GM19328 (cell line): ENCODE results near the gene MTA1.

Experiments
- ATAC-seq: cut with Tn5 transposase; IDR thresholded peaks from one replicate; pipeline ENCODE4 v1.9.1; 2021; ENCODE audit warnings: mild to moderate bottlenecking, moderate library complexity; ENCODE audit not compliant: unreplicated experiment

The MTA1 gene

DNA sequence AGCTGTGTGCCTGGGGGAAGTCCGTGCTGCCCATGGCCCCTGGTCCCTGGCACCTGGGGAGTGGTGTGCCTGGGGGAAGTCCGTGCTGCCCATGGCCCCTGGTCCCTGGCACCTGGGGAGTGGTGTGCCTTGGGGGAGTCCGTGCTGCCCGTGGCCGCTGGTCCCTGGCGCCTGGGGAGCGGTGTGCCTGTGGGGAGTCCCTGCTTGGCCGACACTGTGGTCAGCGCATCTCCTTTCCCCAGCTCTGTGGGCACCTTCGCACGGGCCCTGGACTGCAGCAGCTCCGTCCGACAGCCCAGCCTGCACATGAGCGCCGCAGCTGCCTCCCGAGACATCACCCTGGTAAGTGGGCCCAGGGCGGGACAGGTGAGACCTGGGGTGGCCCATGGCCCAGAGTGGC is 40.5 kb downstream of the MTA1 start:
- no peak for ATAC-seq

DNA sequence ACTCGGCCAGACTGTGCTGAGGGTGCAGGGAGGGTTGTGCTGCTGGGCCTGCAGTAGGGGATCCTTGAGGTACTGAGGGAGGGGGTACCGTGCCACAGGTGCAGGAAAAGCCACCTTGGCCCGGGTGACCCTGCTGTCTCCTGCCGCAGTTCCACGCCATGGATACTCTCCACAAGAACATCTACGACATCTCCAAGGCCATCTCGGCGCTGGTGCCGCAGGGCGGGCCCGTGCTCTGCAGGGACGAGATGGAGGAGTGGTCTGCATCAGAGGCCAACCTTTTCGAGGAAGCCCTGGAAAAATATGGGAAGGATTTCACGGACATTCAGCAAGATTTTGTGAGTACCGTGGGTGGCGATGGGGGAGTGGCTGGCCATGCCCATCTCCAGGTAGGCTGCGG is 41.0 kb downstream of the MTA1 start:
- no peak for ATAC-seq

DNA sequence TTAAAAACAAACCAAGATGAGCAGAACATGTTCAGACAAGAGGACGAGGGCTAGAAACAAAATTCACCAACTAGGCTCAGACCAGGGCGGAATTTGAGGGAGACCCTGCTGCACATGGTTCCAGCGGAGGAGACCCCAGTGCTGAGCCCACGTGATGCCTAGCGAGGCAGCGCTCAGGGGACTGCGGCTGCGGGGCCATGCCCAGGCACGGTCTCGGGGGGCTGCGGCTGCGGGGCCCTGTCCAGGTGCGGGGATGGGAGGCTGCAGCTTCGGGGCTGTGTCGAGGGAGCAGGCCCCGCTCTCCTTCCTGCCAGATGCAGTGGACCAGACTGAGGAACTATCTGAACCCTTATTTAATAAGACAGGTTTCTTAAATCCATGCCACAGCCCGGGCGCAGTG is 42.3 kb downstream of the MTA1 start:
- ATAC-seq = no peak

DNA sequence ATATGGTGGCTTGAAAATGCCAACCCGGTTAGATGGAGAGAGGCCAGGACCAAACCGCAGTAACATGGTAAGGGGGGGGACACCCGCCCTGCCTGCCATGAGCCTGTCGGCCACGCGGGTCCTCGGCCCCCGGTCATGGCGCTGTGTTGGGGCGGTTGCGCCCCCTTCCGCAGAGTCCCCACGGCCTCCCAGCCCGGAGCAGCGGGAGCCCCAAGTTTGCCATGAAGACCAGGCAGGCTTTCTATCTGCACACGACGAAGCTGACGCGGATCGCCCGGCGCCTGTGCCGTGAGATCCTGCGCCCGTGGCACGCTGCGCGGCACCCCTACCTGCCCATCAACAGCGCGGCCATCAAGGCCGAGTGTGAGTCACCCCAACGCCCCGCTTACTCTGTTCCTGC is 44.9 kb downstream of the MTA1 start:
- no peak for ATAC-seq

DNA sequence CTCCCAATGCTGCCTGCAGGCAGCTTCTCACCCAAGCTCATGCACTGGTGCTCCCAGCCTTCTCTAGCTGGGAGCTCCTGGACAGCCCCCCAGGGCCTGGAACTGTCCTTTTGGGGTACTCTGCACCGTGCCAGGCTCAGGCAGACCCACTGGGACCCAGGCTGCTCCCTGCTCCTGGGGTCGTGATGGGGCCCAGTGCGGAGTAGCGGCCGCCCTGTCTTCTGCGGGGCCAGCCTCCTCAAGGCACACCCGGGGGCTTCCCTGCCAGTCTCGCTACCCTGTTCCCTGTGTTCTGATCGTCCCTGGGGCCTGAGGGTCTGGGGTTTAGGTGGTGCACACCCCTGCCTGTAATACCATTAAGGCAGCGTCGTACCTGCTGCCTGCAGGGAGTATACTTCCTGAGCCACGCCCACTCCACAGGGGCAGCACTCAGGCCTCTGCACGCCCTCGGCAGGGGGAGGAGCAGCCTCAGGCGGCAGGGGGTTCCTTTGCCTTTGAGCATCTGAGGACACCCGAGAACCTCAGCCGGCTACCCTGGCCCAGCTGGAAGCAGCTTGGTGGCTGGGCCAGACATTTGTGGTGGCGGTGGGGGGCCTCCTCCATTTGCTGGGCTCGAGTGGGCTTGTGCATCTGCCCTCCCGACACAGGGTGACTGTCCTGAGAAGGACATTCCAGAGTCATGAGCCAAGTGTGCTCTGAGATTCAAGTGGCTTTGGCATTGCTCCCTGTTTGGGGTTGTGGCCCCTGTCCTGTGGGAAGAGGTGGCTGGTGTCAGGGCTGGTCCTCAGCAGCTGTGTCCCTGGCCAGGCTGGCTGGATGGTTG is 45.8 kb downstream of the MTA1 start:
- ATAC-seq = no peak

DNA sequence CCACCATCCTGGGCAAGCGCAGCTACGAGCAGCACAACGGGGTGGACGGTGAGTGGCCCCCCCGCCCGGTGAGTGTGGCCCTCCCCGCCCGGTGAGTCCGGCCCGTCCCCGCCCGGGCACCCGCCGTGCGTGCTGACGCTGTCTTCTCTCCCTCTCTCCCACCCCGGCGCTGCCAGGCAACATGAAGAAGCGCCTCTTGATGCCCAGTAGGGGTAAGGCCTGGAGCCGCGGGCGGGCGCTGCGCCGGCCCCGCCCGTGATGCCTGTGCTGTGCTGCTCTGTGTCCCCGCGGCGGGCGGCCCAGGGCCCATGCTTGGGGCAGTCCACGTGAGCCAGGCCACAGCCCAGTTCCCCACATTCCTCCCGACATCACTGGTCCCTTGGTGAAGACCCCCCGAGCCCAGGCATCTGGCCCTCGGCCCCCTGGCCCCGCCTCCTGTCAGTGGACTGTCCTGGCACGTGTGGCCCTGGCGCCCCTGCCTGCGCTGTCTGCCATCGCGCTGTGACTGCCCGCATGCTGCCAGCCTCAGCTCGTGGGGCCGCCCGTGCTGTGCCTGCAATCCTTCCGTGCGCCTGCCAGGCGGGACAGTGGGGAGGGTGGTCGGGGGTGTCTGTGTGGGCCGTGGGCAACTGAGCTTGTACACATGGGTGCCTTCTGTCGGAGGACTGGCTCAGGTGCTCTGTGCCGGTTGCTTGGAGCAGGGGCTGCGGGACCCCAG is 47.1 kb downstream of the MTA1 start:
- no peak for ATAC-seq

DNA sequence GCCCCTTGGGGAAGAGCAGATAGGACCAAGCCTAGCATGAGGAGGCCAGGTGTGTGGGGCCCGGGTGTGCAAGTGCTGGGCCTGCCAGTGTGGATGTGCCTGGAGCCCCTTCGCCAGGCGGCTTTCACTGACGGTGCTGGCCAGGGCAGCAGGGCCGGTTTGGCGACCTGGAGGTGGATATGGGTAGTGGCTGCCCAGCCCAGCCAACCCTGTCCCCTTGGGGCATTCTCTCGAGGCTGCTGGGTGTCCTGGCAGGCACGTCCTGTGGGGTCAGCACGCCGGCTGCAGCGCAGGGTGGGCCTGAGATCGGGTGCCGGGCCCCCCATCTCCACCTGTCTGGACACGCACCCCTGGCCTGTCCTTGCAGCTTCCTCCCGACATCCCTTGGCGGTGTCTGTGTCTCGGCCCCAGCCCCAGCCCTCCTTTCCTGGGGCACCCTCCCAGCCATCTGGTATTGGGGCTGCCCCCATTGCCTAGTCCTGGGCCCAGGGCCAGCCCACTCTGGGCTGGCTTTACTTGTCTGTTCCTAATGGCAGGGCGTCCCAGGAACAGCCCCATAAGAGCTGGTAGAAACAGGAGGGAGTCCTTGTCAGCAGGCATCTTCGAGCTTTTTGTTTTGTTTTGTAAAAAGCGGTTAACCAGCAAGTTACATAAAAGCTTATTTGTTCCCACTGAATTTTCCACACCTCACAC is 47.8 kb downstream of the MTA1 start:
- no peak for ATAC-seq

DNA sequence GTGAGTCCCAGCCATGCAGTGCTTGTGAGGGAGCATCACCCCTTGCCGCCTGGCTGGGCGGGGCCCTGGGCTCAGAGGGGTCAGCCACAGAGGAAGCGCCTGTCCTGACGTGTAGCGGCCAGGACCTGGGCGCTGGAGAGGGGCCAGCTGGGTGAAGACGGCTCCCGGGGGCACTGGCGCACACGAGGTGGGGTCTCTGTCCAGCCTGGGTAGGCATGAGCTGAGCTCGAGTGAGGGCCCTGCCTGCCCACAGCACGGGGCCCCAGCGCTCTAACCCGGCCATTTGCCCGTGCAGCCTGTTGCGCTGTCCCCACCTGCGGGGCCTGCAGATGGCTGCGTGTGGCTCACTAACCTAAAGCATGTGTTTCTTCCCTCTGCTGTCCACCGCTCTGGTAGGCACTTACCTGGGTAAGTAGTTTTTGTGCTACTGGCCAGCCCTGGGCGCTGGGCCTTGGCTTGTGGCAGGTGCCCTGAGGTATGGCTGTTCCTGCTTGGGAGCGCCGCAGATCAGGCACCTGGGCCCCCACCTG is 48.4 kb downstream of the MTA1 start:
- no peak for ATAC-seq

DNA sequence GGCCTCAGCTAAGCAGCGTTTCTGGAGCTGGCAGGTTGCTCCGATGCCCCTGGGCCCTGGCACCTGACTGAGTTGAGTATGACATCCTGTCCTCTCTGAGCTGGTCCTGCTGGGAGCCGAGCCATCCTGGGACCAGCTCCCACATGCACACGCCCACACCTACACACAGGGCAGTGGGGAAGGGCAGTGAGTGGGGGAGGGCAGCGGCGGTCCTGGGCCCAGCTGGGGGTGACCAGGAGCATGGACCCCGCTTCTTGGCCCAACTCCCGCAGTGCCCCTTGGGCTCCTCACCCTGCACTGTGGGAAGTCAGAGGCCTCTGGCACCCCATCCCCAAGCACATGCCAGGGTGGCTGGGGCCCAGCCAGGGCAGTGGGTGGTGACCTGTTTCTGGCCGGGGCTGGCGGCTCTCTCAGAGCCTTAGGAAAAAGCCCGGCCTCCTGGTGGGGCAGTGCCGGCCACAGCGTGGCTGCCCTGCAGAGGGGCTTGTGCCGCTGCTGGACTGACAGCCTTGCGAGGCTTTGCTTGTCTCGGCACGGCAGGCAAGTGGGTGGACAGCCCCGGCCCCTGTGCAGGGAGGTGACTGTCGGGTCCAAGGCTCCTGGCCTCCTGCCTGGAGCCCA is 49.1 kb downstream of the MTA1 start:
- no peak for ATAC-seq

DNA sequence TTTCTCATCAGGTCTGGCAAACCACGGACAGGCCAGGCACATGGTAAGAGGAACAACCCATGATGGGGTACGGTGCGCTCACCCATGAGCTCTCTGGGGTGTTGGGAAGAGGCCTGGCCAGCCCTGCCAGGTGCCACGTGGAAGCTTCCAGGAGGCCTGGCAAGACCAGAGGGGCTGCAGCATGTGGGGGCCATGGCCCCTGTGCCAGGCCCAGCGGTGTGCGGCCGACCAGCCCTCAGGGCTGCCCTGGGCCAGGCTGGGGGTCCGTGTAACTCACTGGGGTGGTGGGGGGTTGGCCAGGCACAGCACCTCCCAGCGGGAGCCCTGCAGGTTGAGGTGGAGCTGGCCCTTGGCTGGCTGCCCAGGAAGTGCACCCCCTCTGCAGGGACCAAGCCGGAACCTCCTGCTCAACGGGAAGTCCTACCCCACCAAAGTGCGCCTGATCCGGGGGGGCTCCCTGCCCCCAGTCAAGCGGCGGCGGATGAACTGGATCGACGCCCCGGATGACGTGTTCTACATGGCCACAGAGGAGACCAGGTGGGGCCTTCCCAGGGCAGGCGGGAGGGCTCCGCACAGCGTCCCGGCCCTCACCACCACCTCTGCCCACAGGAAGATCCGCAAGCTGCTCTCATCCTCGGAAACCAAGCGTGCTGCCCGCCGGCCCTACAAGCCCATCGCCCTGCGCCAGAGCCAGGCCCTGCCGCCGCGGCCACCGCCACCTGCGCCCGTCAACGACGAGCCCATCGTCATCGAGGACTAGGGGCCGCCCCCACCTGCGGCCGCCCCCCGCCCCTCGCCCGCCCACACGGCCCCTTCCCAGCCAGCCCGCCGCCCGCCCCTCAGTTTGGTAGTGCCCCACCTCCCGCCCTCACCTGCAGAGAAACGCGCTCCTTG is 50.1 kb downstream of the MTA1 start:
- no peak for ATAC-seq

DNA sequence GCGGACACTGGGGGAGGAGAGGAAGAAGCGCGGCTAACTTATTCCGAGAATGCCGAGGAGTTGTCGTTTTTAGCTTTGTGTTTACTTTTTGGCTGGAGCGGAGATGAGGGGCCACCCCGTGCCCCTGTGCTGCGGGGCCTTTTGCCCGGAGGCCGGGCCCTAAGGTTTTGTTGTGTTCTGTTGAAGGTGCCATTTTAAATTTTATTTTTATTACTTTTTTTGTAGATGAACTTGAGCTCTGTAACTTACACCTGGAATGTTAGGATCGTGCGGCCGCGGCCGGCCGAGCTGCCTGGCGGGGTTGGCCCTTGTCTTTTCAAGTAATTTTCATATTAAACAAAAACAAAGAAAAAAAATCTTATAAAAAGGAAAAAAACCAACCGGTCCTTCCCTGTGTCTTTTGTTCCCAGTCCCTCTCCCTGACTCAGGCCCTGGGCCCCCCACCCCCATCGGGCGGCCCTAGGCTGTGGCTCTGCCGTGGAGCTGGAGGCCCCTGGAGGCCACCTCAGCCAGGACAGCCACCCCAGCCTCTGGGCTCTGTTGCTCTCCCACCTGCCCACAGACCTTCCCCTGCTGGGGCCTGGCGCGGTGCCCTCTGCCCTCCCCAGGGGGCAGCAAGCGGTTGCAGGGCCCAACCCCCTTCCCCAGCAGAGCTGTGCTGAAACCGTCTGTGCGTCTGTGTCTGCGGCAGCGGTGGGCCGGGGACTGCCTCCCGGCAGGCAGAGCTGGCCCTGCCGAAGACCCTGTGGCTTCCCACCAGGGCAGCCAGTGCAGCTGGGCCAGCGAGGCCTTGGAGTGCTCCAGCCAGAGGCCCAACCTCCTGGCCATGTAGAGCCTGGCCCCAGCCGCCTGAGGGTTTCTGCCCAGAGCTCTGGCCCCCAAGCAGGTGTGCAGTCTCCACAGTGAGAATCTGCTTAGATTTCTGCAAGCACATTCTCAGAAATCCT is 51.0 kb downstream of the MTA1 start:
- ATAC-seq = no peak

DNA sequence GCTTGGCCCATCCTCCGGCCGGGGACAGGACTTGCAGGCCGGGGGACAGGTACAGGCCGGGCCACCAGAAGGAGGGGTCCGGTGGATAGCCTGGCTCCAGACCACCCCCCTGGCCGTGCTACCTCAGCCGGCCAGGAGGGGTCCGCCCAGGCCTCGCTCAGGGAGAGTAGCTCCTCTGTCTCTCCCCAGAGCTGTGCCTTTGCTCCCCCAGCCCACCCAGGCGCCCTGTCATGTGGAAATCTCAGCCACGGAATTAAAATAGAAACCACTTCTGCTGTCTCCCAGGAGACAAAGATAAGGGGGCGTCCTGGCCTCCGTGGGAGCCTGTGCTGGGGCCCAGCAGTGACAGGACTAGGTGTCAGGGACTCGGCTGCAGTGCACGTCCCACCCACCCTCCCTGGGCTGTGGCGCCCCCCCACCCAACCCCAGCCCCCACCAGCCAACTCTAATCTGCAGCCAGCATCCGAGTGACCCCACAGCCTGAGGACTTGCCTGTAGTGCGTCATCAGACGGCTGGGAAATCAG is 51.7 kb downstream of the MTA1 start:
- no peak for ATAC-seq

DNA sequence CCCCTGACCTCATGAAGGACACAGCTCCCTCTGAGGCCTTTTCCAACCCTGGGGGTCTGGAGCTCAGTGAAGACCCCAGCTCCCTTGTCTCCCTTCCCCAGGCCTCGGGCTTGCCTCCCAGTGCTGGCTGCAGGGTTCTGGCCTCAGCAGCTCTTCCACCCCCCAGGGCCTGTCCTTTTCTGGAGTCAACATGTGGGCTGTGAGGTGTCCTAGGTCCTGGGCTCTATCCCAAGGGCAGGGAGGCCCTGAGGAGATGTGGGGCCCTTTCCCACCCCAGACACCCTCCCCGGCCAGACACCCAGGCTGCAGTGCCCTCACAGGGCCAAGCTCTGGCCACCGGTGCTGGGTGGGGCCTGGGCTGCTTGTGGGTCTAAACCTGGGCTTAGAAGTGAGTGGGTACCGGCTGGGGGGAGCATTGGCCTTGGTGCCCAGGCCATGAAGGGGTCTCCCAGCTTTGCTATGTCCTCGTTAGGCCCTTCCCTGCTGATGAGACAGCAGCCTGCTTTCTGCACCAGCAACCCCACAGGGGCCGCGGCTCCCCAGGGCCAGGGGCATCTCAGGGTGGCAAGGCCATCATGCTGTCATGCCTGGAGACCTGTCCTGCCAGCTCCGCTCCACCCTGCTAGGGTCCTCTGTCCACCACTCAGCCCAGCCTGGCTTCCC is 52.3 kb downstream of the MTA1 start:
- no peak for ATAC-seq

DNA sequence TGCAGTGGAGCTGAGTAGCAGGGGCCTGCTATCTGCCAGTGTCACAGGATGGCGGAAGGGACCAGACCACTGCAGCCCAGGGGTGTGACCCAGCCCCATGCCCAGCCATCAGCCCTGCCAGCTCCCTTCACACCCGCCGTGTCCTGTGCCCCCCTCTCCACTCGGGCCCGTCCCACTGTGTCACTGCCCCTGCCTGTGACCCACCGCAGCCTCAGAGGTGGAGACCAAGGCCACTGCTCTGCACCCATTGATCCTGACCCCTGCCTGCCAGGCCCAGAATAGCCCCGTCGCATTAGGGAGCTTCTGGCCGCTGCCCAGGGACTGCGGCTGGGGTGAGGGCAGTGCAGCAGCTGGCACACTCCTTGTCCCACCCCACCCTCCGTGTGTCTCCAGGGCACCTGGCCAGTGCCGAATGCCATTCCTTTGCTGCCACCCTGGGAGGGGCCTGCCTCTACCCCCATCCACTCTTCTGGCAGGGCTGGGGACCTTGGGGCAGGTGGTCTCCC is 52.9 kb downstream of the MTA1 start:
- no peak for ATAC-seq

DNA sequence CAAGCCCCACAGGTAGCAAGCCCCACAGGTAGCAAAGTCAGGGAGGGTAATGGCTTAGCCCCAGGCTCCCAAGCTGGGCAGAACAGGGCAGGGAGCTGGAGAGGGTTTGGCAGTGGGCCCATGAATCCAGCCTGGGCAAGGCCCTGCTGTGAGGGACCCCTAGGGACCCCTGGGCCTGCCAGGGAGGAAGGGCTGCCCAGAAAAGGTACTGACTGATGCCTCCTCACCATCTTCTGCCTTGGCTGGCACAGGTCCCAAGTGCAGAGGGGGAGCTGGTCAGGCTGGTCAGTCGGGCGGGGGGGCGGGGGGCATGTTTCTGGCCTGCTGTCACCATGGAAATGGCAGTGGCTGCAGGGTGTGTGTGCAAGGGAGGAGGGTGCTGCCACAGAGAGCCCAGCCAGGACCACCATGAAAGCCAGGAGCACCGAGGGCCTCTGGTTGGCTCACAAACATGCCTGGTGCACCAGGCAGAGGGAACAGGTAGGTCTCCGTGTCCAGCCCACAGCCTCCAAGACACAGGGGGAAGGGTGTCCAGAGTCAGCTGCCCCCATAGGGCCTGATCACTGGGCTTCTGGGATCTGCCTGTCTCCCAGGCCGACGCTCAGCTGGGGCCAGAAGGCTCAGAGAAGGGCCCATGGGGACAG is 53.5 kb downstream of the MTA1 start:
- ATAC-seq = no peak

DNA sequence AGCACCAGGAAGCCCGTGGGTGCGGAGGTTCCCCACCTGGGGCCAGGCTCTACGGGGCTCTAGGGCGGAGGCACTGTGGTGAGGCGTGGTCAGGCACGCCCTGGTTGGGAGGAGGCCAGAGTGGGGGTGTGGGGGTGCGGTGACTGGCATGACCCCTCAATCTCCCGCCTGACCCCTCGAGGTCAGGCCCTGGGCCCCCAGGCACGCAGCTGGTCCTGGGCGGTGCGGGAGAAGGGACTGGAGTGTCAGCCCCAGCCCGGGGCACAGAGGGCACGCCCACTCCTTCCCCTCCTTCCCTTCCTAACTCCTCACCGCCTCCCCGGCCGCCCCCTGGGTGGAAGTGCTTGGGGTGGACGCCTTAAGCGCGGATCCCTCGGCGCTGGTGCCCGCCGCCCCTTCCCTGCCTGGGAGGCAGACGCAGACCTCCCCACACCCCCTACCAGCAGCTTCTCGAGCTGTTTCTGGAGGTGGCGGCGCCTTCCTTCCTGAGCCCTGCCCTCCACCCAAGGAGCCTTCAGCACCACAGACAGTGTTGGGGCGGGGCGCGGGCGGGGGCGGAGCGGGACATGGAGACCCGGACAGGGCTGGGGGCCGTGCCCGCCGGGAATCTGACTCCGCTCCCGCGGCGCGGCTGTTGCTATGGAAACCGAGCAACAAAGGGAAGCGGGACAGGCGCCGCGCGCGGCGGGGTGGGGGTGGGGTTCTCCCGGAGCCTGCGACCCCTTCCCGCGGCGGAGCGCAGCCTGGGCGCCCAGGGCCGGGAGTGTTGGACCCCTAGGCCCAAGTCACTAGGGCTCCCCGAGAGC is 54.3 kb downstream of the MTA1 start:
- ATAC-seq = no peak
